ENCODE measurements around the gene DDAH2.

DDAH2 gene

DNA sequence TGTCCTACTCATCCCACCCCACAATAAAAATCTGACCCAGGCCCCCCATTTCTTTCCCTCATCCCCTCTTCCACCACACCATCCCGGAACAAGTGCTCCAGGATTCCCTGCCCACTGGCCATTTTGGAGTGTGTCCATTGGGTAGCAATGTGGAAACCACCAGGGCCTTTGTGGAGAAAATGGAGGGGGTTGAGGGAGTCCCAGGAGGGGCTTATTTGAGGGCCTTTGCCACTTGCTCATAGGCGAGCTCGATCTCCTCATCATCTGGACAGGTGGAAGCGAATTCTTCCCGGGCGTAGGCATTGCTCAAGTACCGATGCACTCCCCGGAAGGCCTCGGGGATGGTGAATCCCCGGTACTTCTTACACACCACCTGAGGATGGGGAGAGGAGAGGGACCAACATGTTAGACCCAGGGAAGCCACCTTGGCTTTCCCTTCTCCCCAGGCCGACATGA is 1.6 kb upstream of the DDAH2 start:
- no peak for DNase-seq

DNA sequence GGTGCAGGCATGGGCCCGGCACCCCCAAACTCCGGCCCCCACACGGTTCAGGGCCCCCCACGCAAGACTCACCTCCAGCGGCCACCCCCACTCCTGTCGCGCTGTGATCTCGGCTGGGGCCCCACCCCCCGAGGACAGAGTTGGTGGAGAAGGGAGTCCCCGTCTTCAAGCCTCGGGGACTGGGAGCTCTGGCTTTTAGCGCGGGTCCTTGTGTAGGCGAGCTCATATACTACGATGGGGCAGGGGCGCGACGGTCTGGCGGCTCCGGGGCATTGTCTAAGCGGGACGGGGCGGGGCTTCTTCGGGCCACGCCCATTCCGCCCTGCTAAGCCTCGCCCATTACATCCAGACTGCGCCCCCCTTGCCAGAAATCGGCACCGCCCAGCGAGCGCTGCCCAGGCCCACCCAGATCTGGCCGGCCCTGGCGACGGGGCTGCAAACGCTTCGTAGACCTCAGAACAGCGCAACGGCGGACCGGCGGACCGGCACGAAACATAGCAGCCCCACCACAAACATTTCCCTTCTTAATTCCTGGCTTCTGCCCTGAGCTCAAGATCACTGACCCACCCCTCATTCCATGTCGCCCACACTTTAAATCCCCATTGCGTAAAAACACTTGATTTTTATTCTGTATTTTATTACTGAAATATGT is 1.0 kb upstream of the DDAH2 start:
- DNase-seq = peak; percentile 74

DNA sequence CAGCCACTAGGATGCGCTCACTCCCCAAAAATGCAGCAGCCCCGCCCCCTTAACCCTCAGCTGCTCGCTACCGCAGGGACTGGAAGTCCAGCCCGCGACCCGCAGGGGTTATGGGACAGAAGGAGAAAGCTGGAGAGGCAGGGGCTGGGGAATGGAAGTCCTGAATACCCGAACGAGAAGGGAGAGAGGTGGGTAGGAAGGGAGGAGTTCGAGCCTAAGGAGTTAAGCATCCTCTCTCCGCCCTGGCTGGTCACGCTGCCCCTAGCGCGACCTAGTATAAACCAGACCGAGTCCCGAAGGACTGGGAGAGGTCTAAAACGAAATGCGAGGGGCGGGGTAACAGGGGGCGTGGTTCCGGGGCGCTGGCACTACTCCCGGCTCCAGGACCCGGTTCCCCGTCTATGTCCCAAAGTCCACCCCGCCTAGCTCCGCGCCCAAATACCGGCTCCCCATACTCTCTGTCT is 448 bp upstream of the DDAH2 start:
- peak; percentile 87 for DNase-seq

DNA sequence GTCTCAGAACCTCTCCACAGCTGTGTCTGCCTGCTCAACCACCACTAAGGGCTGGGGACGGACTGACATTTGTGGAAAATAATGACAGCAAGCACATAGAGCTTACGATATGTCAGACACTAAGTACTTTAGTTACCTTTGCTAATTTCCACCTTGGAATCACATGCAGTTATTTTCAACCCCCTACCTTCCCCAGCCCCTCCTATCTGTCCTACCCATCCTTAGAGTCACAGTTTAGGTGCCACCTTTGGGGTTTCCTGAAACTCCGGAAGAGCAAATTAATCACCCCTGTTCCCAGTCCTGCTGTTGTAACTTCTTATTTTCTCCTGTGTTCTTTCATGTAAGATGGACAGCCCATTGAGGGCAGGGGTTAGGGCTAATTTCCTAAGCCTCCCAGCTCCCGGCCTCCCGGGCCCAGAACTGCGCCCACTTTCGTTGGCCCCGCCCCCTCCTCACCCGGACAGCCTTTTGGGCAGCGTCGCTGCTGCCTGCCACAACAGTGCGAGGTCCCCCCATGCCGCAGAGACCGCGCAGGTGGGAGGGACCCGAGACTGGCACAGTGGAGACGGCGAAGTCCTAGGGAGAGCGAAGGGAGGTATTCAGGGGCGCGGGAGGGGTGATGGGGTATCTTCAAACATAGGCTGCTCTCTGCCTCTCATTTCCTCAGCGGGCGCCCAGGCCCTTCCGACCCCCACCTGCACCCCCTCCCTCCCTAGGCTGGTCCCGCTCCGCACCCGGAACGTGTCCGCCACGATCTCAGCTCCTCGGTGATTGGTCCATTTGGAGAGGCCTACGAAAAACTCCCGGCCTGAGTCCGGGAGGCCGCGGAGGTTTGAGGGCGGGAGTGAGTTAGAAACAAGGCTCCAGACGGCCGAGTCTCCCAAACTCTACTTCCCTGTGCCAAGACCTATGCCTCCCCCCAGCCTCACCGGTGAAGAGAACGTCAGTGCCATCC is 1.1 kb downstream of the DDAH2 start:
- DNase-seq = no peak

DNA sequence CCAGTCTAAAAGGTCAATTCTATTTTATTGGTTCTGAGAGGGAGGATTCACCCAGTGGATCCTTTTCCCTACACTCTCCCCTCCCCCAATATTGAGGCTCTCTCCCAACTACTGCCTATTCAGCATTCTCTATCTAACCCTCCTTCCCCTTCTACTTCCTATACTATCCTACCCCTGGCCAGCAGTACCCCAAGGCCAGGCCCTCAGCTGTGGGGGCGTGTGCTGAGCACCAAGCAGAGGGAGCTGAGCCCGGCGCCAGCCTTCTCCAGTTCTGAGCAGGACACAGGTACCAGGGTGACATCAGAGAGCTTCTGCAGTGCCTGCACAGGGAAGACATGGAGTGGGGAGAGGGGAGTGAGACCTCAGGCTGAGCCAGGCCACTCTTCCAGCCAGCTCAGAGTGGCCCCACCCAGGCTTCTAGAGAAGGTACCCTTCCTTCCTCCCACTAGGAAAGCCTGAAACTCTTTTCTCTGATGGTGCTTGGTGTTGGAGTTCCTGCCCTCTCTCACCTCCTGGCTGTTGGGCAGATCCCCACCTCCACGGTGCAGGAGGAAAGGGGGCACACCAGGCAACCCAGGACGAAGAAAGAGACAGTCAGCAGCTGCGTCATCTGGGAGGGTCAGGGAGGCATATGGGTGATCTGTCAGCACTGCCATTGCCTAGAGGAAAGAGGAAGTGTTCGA is 1.9 kb downstream of the DDAH2 start:
- DNase-seq = peak; percentile 27

DNA sequence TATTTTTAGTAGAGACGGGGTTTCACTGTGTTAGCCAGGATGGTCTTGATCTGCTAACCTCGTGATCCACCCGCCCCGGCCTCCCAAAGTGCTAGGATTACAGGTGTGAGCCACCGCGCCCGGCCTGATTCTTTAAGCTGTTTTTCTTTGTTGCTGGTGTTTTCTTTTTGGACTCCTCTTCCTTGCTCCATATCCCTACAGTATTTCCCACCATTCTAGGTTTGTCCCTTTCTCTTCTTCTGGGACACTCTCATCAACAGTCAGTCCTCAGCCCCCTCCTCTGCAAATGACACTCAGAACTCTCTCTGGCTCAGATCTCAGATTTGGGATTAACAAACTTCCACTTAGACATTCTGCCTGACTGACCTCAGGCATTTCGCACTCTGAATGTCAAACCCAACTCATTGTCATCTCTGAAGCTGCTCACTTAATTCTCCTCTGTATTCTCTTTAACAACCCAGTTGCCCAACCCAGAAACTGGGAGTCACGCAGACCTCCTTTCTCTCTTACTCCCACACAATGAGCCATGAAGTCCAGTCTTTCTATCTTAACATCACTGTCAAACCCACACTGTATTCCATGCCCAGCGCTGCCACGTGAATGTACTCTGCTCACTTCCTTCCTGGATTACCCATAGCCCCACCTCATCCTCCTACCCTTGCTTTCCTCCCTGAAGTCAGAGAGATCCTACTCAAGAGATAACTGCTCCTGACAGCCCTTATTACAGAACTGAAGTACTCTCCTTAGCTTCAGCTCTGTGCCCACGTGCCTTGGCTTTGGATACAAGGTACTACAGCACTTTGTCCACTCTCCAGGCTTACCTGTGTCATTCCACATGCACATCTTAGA is 3.4 kb downstream of the DDAH2 start:
- DNase-seq = no peak

DNA sequence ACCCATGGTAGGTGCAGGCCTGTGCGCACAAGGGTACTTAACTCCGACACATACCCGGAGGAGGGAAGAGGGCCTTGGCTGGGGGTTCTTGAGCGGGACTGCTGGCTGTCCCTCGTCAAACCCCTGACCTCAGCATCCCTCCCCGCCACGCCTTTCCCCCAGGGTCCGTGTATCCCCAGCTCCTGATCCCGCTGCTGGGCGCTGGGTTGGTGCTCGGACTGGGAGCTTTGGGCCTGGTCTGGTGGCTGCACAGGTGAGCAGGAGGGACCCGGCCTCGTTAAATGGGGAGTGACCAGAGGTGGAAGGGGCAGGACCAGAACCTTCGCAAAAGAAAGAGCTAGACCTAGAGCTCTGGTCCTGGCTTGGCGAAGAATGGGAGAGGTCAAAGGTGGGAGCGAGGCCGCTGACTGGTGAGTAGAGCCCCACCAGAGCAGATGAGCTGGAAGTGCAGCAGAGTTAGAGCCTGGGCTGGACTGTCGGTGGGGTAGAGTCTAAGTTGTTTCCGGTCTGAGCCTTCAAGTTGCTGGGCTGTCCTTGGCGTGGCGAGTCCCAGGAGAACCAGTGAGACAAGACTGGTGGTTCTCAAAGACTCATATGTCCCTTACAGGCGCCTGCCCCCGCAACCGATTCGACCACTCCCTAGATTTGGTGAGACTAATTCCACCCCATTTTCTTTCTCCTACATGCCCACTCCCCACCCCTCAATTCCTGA is 5.0 kb downstream of the DDAH2 start:
- no peak for DNase-seq

DNA sequence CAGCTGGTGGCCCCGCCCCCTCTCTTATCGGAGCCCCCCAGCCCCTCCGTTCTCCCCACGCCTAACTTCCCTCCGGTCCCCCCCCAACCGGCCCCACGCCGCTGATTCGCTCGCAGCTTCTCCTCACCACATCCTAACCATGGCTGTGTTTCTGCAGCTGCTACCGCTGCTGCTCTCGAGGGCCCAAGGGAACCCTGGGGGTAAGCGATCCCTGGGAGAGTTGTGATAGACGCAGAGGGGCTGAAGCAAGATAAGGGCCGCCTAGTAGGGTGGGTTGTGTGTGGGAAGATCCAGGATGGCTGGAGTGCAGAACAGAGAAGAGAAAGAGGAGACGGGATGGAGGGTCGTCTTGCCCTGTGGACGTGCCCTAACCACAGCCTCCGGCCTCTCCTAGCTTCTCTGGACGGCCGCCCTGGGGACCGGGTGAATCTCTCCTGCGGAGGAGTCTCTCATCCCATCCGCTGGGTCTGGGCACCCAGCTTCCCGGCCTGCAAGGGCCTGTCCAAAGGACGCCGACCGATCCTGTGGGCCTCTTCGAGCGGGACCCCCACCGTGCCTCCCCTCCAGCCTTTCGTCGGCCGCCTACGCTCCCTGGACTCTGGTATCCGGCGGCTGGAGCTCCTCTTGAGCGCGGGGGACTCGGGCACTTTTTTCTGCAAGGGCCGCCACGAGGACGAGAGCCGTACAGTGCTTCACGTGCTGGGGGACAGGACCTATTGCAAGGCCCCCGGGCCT is 5.7 kb downstream of the DDAH2 start, which contains the start of gene MPIG6B:
Gene MPIG6B (plus strand): TSS at position 129 of the 735 bp plus-strand sequence. CDS start 11 bp downstream, at position 140.
- no peak for DNase-seq

DNA sequence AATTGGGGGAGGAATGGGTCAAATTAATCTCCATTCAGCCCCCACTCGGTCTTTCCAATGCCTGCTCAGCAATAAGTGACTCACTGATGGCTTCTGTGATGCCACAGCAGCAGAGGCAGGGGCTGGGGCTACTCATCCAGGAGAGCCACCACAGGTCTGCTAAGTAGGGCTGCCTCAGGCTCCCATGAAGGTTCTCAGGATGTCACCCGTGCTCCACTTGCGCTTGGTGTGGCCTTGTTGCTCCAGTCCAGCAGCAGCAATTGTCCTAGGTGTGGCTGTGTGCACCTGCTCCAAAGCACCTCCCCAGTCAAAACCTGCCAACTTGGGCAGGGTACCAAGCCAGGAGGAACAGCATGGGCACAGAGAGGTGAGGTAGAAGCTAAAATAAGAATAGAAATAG is 6.9 kb downstream of the DDAH2 start:
- DNase-seq = no peak

DNA sequence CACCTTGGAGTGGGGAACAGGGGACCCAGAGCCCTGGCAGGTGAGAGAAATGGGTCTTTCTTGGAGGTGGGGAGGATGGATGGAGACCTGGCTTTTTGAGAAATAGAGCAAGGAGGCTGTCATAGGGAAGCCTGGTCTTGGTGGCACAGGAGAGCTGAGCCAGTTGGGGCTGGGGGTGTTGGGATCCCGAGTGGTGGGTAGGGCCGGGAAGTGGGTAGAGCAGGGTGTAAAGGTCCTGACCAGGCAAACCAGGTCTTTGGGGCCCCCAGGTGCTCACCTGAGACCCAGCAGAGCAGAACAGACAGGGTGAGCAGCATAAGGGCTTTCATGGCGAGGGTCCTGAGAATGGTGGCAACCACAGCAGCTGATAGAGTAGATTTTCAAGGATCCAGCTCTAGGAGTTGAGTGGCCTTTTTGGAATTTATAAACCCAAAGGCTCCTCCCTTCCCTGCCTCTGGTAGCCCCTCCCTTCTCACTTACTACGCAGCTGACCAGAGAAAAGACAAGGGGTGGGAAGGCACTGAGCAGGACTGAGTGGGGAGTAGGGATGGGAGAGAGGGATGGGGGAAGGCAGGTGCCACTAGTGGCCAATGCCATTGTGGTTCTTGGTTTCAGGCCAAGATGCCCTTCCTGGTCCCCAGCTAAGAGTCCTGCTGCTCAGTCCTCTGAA is 7.6 kb downstream of the DDAH2 start, which contains the start of gene LY6G6C:
Gene LY6G6C (minus strand): TSS at position 396 of the 670 bp plus-strand sequence. CDS start 67 bp downstream, at position 329.
- no peak for DNase-seq

DNA sequence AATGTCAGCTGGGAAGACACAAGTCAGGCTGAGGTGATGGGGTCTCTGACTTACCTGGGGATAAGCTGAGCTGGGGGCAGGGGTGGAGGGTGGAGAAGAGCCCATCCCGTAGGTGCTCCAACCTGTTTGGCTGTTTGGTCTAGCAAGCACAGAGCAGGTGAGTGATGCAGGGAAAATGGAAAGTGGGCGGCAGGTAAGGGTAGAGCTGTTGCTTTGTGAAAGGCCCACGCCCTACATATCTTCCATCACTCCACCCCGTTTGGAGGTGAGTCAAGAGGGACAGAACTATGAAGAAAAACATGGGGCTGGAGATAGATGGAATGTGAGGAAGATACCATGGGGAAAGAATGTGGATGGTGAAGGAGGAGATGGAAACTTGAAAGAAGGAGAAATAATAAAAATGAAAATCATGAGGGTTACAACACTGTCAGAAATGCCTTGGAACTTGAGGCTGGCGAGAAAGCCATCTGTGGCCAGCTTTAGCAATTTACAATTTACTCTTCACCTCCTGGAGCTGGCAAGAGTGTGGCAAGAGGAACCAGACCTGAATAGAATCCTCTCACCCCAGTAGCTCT is 8.8 kb downstream of the DDAH2 start:
- DNase-seq = no peak

DNA sequence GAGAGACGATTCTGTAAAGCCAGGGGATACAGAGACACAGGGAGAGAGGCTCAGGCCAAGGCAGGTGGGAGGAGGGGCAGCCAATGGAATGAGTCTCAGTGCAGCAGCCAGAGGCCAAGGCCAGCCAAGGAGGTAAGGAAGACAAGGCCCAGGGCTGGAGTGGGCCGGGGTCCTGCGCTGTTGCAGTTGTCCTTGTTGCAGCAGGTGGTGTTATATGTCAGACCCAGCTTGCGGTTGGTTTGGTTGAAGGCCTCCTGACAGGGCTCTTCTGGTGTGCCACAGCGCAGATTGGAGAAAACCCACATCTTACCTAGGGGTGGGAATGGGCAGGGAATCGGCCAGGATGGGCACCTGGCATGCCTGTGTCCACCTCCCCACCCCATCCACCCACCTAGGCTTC is 10.1 kb downstream of the DDAH2 start:
- DNase-seq = no peak

DNA sequence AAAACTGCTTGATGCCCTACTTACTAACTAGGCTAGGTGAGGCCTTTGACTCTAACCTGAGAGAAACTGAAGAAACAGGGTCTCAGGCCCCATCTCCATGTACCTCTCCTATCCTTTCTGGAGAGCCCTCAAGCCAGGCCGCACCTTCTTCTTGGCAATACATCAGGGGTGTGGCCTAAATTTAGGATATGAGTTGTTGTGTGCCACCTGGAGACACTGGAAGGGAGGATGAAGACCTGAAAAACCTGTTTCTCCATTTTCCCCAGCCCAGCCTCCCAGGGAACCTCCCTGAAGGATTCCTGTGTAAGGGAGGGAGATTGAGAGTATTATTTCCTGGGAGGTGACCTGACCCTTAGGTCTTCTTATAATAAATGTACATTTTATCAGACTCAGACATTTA is 10.8 kb downstream of the DDAH2 start:
- DNase-seq = no peak

DNA sequence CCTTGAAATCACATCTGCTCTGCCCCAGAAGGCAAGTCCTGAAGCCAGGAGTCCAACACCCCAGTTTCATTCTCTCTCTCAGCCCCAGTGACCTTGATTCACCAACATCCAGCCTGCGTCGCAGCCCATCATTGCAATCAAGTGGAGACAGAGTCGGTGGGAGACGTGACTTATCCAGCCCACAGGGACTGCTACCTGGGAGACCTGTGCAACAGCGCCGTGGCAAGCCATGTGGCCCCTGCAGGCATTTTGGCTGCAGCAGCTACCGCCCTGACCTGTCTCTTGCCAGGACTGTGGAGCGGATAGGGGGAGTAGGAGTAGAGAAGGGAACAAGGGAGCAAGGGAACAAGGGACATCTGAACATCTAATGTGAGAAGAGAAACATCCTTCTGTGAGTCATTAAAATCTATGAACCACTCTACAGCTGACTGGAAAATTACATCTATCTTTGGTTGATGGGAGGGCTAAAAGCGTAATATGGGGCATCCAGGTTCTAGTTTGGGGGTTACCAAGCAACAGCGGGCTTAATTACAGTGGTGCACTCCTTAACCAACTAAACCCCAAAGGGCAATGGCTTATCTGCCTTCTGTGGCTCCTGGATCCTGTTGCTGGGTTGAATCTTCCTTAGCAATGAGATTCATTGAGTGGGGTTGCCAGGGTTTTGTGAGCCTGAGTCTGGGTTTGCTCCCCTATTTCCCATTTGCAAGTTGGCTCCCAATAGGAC is 11.4 kb downstream of the DDAH2 start:
- DNase-seq = no peak

DNA sequence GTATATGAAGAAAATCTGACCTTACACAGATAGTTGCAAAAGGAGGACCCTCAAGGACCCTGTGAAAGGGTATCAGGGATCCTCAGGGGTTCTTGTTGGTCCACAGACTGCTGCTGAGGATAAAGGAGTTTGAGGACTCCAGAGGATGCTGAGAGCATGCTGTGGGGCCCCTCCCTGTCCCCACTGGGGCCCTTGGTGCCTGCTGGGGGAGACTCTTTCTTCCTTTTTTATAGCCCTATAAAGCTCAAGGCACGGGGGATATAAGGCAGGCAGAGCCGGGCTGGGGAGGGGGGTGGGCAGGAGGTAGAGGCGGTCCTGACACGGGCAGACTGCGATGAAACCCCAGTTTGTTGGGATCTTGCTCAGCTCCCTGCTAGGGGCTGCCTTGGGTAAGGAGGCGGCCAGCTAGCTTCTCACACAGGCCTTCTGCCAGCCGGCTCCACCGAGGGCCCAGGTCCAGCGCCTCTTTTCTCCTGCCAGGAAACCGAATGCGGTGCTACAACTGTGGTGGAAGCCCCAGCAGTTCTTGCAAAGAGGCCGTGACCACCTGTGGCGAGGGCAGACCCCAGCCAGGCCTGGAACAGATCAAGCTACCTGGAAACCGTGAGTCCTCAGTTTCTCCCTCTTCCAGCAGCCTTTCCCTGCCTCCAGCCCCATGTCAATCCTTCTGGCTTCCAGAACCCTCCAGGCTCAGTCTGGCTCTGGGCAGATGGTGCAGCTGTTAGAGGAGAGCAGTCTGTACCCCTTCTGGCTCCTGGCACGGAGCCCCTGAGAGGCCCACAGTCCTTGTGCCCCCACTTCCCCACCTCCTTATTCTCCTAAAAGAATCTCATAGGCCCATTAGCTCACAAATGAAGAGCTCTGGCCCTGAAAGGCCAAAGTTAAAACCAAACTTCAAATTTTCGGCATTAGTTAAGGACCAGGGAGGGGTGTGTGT is 13.8 kb downstream of the DDAH2 start, which contains the start of gene LY6G6D:
Gene LY6G6D (plus strand): TSS at position 327 of the 937 bp plus-strand sequence. CDS start 8 bp downstream, at position 335.
- DNase-seq = no peak

DNA sequence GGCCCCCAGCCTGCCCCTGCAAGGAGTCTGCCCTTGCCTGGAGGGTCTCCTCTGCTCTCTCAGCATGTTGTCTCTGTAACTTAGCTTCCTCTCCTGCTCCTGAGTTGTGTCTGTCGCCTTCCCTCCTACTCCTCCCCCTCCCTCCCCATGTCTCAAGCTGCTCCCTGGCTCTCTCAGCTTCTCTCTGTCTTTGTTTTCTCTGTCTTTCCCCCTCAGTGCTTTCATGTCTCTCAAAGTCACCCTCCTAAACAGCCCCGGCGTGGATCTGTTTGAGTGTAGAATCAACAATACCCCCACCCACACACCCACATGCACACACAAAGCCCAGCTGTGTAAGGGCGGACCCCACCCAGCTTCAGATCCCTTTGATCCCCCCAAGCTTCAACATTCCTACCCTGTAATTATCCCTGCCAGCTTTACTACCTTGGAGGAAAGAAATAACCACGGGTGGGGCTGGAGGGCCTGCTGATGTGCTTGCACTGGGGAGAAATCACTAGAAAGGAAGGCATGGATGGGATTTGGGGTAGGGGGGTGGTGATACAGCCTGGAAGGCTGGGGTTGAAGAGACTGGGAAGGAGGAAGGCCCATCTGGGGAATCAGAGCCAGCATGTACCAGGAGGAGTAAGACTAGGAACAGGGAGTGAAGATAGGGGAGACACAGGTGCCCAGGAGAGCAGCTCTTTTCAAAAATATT is 15.0 kb downstream of the DDAH2 start:
- no peak for DNase-seq

DNA sequence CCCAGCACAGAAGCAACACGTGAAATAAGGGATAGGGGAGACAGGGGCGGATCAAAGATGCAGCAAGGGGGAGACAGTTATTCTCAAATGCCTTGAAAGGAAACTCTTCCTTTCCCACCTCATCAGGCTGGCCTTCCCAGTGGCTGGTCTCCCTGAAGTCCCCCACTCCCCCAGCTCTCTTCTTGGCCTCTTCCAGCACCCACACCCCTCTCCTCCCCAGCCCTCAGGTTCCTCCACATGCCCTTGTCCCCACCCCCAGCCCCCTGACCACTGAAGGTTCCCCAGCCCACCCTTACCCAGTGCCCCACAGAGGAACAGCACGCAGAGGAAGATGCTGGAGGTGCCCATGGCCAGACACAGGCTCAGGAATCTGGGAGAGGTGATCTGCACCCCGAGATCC is 15.6 kb downstream of the DDAH2 start:
- DNase-seq = no peak

All from stimulated activated CD4-positive, alpha-beta T cell treated with anti-CD3 and anti-CD28 coated beads, Interleukin-15, amount 100 ng/mL, for 24 hours (primary cell).